BJ (cell line): ENCODE data around the gene NLGN1. TPM values are rescaled to one million over a fixed set of nuclear protein-coding genes. Genes with fewer than 3 reads are reported as not detected.

Experiments used
- CTCF ChIA-PET: fragments of 350-600 bp; formaldehyde crosslinking; extraction: SDS; loops from one replicate; lab custom pipeline; 2021; ENCODE audit warnings: antibody characterized with exemption, inconsistent platforms; lab: Yijun Ruan, JAX
- POLR2A ChIA-PET: fragments of 300-600 bp; sonication (Branson Sonifier 250); formaldehyde crosslinking; extraction: SDS; loops from one replicate; lab custom pipeline; 2021; ENCODE audit warnings: antibody characterized with exemption; lab: Charles Lee
- DNase-seq: peaks from one replicate; pipeline ENCODE4 v3.0.0-alpha.2; 2011; ENCODE audit warnings: low read depth
- H3K27me3 ChIP-seq: 2 replicates; pipeline ENCODE4 v1.6.0; 2011; ENCODE audit warnings: low read length; ENCODE audit not compliant: control insufficient read depth, insufficient read depth
- H3K36me3 ChIP-seq: 2 replicates; pipeline ENCODE4 v1.5.1; 2011; ENCODE audit warnings: low read length; ENCODE audit not compliant: control insufficient read depth, insufficient read depth
- H3K4me3 ChIP-seq: 2 replicates; pipeline ENCODE4 v1.5.1; 2011; ENCODE audit warnings: low read depth, mild to moderate bottlenecking, control low read depth, low read length
- polyA plus RNA-seq: library from polyadenylated mRNA; depleted of rRNA; stranded (reverse); fragments of >200 nt; gene quantifications from 2 replicates; pipeline ENCODE4 v1.2.3, GENCODE V29; 2011
- TF ChIP-seq, protein P1 (sequence below): IDR thresholded peaks from 2 replicates; pipeline ENCODE4 v1.5.1; 2011; ENCODE audit warnings: low read depth, mild to moderate bottlenecking, control low read depth, inconsistent platforms, low read length, moderate library complexity; ENCODE audit not compliant: insufficient read depth

The NLGN1 gene
- polyA plus RNA-seq, 1 experiment, result 15.5 TPM

DNA sequence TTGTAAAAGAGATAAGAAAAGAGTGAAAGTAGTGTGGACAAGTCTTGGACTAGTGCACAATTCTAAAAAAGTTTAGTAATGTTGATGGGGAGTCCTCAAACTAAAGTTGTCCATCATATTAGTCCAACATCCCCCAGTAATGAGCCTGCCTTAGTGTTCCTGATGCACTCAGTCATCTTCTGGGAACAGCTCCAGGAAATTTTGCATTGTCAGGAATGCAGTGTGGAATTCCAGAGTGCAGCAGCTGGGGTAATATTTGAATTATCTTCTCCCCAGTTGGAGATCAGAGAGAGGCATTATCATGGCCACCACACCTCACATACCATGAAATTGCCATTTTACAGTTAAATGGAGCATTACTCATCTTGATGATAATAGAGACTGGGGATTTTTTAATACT is 932.8 kb downstream of the NLGN1 start:
- peak; percentile 48 for DNase-seq
- POLR2A ChIA-PET, result interaction anchor here (0.6 to 0.8 kb wide), 2 partner anchors 13 to 1399 kb away, joined by 3 to 6 read pairs; no protein-coding TSS in a partner anchor
- Histone ChIP-seq H3K4me3 (no peak overlapping the region), H3K27me3 (no peaks in the 10 kb centered on the region), H3K36me3 (no peaks in the 10 kb centered on the region; the same call in 1 of the 2 replicates)
- CTCF ChIA-PET, result interaction anchor here (0.6 to 1.7 kb wide), 2 partner anchors 12 to 168 kb away, joined by 3 to 7 read pairs; no protein-coding TSS in a partner anchor
- TF ChIP-seq, protein P1, sequence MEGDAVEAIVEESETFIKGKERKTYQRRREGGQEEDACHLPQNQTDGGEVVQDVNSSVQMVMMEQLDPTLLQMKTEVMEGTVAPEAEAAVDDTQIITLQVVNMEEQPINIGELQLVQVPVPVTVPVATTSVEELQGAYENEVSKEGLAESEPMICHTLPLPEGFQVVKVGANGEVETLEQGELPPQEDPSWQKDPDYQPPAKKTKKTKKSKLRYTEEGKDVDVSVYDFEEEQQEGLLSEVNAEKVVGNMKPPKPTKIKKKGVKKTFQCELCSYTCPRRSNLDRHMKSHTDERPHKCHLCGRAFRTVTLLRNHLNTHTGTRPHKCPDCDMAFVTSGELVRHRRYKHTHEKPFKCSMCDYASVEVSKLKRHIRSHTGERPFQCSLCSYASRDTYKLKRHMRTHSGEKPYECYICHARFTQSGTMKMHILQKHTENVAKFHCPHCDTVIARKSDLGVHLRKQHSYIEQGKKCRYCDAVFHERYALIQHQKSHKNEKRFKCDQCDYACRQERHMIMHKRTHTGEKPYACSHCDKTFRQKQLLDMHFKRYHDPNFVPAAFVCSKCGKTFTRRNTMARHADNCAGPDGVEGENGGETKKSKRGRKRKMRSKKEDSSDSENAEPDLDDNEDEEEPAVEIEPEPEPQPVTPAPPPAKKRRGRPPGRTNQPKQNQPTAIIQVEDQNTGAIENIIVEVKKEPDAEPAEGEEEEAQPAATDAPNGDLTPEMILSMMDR, result no peak

DNA sequence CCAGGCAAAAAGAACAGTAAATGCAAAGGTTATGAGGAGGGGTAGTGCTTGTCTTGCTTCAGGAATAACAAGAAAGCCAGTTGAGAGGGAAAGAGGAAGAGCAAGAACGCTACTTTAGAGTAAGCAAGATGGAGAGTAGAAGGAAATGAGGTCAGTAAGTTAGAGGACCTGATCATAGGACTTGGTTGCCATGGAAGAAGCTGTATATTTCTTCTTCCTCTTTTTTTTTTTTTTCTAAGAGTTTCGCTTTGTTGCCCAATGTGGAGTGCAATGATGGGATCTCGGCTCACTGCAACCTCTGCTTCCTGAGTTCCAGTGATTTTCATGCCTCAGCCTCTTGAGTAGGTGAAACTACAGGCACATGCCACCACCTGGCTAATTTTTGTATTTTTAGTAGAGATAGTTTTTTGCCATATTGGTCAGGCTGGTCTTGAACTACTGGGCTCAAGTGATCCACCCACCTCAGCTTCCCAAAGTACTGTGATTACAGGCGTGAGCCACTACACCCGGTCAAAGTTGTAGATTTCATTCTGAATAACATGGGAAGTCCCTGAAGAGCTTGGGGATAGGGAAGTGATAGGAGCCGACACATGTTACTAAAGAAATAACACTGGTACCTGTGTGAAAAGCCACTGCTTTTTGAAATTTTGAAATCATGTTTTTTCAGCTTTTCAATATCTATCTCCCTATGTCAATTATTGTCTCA is 933.7 kb downstream of the NLGN1 start:
- DNase-seq, result no peak
- TF ChIP-seq, protein P1, result no peak
- Histone ChIP-seq H3K36me3 (no peaks in the 10 kb centered on the region; the same call in 1 of the 2 replicates), H3K4me3 (no peak overlapping the region), H3K27me3 (no peaks in the 10 kb centered on the region)
- POLR2A ChIA-PET, result no interaction called here
- CTCF ChIA-PET, result interaction anchor here (1.7 kb wide), 1 partner anchor 11 kb away, joined by 7 read pairs; no protein-coding TSS in a partner anchor

DNA sequence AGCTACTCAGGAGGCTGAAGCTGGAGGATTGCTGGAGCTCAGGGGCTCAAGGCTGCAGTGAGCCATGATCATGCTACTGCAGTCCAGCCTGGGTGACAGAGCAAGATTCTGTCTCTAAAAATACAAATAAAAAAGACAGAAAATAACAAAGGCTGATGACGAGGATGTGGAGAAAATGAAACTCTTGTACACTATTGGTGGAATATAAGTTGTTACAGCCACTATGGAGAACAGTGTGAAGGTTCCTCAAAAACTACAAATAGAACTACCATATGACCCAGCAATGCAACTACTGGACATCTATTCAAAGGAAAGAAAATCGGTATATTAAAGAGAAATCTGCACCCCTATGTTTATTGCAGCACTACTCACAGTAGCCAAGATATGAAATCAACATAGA is 934.8 kb downstream of the NLGN1 start:
- H3K4me3 ChIP-seq, result no peak overlapping the region
- TF ChIP-seq, protein P1, result no peak
- H3K36me3 ChIP-seq, result no peaks in the 10 kb centered on the region; the same call in 1 of the 2 replicates
- ChIA-PET POLR2A (no interaction called here), CTCF (no interaction called here)
- H3K27me3 ChIP-seq, result no peaks in the 10 kb centered on the region
- no peak for DNase-seq

DNA sequence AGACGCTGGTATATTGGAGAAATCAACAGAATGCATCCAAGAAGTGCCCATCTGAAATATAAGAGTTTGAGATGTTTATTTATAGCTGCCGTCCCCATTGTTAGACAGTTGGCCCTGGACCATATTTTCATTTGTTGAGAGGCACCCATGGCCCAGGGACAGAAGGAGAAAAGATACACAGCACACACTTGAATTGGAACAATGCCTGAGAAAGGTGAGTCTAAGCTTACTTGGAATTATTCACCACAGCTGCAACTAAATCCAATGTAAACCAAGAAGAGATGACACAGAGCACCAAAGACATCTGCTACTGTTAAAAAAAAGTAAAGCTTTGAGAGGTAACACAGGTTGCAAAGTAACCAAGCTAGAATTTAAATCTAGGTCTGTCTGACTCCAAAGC is 936.1 kb downstream of the NLGN1 start:
- POLR2A ChIA-PET, result no interaction called here
- TF ChIP-seq, protein P1, result no peak
- no peaks in the 10 kb centered on the region for H3K27me3 ChIP-seq
- DNase-seq, result no peak
- no peaks in the 10 kb centered on the region; the same call in 1 of the 2 replicates for H3K36me3 ChIP-seq
- H3K4me3 ChIP-seq, result no peak overlapping the region
- CTCF ChIA-PET, result interaction anchor here (1.0 kb wide), 1 partner anchor 208 kb away, joined by 3 read pairs; no protein-coding TSS in a partner anchor

DNA sequence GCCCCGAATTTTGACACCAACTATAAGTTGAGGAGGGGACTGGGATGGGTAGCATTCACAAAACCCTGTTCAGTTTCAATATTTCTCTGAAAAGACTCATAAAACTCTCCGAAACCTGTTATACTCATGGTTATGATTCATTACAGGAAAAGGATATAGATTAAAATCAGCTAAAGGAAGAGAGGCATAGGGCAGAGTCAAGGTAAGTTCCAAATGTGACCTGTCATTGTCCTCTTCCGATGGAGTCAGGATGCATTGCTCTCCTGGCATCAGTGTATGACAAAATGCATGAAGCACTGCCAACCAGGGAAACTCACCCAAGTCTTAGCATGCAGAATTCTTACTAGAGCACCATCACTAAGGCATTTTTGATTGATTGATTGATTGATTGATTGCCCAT is 936.6 kb downstream of the NLGN1 start:
- H3K4me3 ChIP-seq, result no peak overlapping the region
- CTCF ChIA-PET, result interaction anchor here (1.0 kb wide), 1 partner anchor 208 kb away, joined by 3 read pairs; no protein-coding TSS in a partner anchor
- POLR2A ChIA-PET, result no interaction called here
- H3K27me3 ChIP-seq, result no peaks in the 10 kb centered on the region
- no peaks in the 10 kb centered on the region; the same call in 1 of the 2 replicates for H3K36me3 ChIP-seq
- no peak for DNase-seq
- TF ChIP-seq, protein P1, result no peak
